SK-N-SH (cell line): ENCODE data around the gene ZNF786.

Source experiments
- FOSL2 ChIP-seq: IDR thresholded peaks from 2 replicates; pipeline ENCODE4 v1.4.0; 2012; ENCODE audit warnings: low read depth, mild to moderate bottlenecking, moderate library complexity, borderline replicate concordance
- MAX ChIP-seq: IDR thresholded peaks from 2 replicates; pipeline ENCODE4 v1.4.0; 2012; ENCODE audit warnings: low read depth

- TF ChIP-seq MAX (no peak), FOSL2 (no peak)
These were observed 12.1 kb upstream of the ZNF786 start for GRCh38 chr7:149102666-149103065.
